Lung (tissue), 12 donors: ENCODE measurements around the gene LTBP2. TPM values are rescaled to one million over a fixed set of nuclear protein-coding genes. Genes with fewer than 3 reads are reported as not detected.

Experiments
- ATAC-seq: fragments of 200-7000 bp; cut with Tn5 transposase; one replicate; pipeline ENCODE4 v1.9.1; 2020; ENCODE audit warnings: moderate number of reproducible peaks; ENCODE audit not compliant: insufficient read depth, low FRiP score
- DNase-seq, 3 donors: peaks; one replicate each; pipeline ENCODE4 v3.0.0-alpha.2; 2013 to 2017
- H3K27ac ChIP-seq, 2 donors: one replicate each; pipeline ENCODE4 v1.5.1; 2013; ENCODE audit warnings: mild to moderate bottlenecking in 2 of 2, moderate library complexity in 2 of 2, control low read depth in 1 of 2, inconsistent platforms in 1 of 2, low read depth in 1 of 2, low read length in 1 of 2
- H3K27me3 ChIP-seq, 3 donors: one replicate each; pipeline ENCODE4 v1.5.1; 2013; ENCODE audit warnings: low read length in 2 of 3; ENCODE audit not compliant: control insufficient read depth in 3 of 3, insufficient read depth in 3 of 3
- H3K36me3 ChIP-seq, 4 donors: one replicate each; pipeline ENCODE4 v1.5.1; 2013; ENCODE audit warnings: low read length in 4 of 4, mild to moderate bottlenecking in 1 of 4, moderate library complexity in 1 of 4; ENCODE audit not compliant: control insufficient read depth in 4 of 4, insufficient read depth in 4 of 4
- H3K4me1 ChIP-seq, 5 donors: one replicate each; pipeline ENCODE4 v1.5.1; 2013; ENCODE audit warnings: low read length in 5 of 5, mild to moderate bottlenecking in 2 of 5, moderate library complexity in 1 of 5; ENCODE audit not compliant: control insufficient read depth in 5 of 5, insufficient read depth in 5 of 5
- H3K4me3 ChIP-seq: one replicate; pipeline ENCODE4 v1.5.1; 2013; ENCODE audit warnings: mild to moderate bottlenecking, control low read depth, moderate library complexity
- H3K9ac ChIP-seq, 2 donors: one replicate each; pipeline ENCODE4 v1.5.1; 2013; ENCODE audit warnings: low read length in 2 of 2, control low read depth in 1 of 2; ENCODE audit not compliant: insufficient read depth in 1 of 2
- H3K9me3 ChIP-seq, 4 donors: one replicate each; pipeline ENCODE4 v1.5.1; 2013; ENCODE audit warnings: low read length in 3 of 4, mild to moderate bottlenecking in 1 of 4, moderate library complexity in 1 of 4; ENCODE audit not compliant: control insufficient read depth in 4 of 4, insufficient read depth in 3 of 4
- WGBS, 2 donors: extraction: QIAGEN DNeasy Blood & Tissue Kit; methylation state at CpG; one replicate each; pipeline ENCODE4 v1.1.7; 2013; 5-methylcytosine and 5-hydroxymethylcytosine counted together
- polyA plus RNA-seq, 2 donors: library from polyadenylated mRNA; stranded (reverse); fragments of 200-250 nt; gene quantifications; one replicate each; pipeline ENCODE4 v1.2.1, GENCODE V29; 2013
- total RNA-seq, 2 donors: library from RNA; depleted of rRNA in 1 of 2; stranded (reverse); fragments of >200 nt in 1 of 2; gene quantifications; one replicate each; pipeline ENCODE4 v1.2.1, GENCODE V29; 2014 to 2021
- TF ChIP-seq, protein P1 (sequence below): IDR thresholded peaks from 2 replicates; pipeline ENCODE4 v1.5.1; 2012; ENCODE audit warnings: mild to moderate bottlenecking; ENCODE audit errors: control extremely low read depth, extremely low read depth
- donor health status: control.
- donor health status: control.
- donor health status: Bipolar disorder and iron deficiency.
- donor health status: healthy.
- donor health status: DM: yes; HTN: yes; CAD: no.

Gene LTBP2
- total and polyA plus RNA-seq, 4 donors: 13.2 to 78.4 (median 25.8) TPM

DNA sequence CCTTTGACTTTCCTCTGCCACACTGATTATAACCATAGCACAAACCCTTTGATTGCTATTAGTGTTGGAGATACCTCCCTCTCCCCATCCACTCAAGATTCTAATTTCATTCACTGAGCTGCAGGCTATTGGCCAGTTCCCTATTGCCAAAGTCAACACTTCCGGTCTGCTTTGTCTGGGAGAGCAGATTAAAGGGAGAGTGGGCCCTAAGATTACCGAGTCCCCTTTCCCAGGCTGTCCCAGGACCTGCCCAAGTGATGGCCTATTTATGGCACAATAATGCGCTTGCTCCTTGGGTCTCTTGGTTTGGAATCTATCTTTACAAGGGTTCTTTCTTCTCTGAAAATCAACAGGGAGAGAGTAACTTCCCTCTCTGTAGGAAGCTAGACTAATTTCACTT is 42.9 kb upstream of the LTBP2 start:
- H3K4me3 ChIP-seq: no peak overlapping the region
- DNase-seq (no peak), ATAC-seq (no peak)
- 72 to 87% methylated on average over 3 of the region's 3 CpGs for WGBS, 2 donors
- H3K4me1 ChIP-seq: peaks cover 0 to 38% (median 3%) of the 10 kb centered on the region in 5 donors
- TF ChIP-seq, protein P1, sequence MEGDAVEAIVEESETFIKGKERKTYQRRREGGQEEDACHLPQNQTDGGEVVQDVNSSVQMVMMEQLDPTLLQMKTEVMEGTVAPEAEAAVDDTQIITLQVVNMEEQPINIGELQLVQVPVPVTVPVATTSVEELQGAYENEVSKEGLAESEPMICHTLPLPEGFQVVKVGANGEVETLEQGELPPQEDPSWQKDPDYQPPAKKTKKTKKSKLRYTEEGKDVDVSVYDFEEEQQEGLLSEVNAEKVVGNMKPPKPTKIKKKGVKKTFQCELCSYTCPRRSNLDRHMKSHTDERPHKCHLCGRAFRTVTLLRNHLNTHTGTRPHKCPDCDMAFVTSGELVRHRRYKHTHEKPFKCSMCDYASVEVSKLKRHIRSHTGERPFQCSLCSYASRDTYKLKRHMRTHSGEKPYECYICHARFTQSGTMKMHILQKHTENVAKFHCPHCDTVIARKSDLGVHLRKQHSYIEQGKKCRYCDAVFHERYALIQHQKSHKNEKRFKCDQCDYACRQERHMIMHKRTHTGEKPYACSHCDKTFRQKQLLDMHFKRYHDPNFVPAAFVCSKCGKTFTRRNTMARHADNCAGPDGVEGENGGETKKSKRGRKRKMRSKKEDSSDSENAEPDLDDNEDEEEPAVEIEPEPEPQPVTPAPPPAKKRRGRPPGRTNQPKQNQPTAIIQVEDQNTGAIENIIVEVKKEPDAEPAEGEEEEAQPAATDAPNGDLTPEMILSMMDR: no peak
- peak overlapping the region in 1 of 2 donors; percentile 45 for H3K27ac ChIP-seq
- no peaks in the 10 kb centered on the region for H3K9me3 ChIP-seq
- no peaks in the 10 kb centered on the region for H3K27me3 ChIP-seq
- H3K36me3 ChIP-seq: peaks cover 0 to 6% (median 3%) of the 10 kb centered on the region in 4 donors
- H3K9ac ChIP-seq: no peak overlapping the region

- ATAC-seq: no peak
- no peak overlapping the region for H3K9ac ChIP-seq
- no peaks in the 10 kb centered on the region for H3K9me3 ChIP-seq
- H3K4me3 ChIP-seq: no peak overlapping the region
- peak in 2 of 3 donors; percentile 31 to 49 for DNase-seq
- peaks cover 0 to 43% (median 6%) of the 10 kb centered on the region in 5 donors for H3K4me1 ChIP-seq
- no peaks in the 10 kb centered on the region for H3K27me3 ChIP-seq
- H3K27ac ChIP-seq: no peak overlapping the region
- peaks cover 0 to 6% (median 0%) of the 10 kb centered on the region in 4 donors for H3K36me3 ChIP-seq
- 76 to 79% methylated on average over 15 of the region's 15 CpGs for WGBS, 2 donors
- TF ChIP-seq, protein P1: no peak
Measured at GRCh38 chr14:74653386-74654138, 41.5 kb upstream of the LTBP2 start.

DNA sequence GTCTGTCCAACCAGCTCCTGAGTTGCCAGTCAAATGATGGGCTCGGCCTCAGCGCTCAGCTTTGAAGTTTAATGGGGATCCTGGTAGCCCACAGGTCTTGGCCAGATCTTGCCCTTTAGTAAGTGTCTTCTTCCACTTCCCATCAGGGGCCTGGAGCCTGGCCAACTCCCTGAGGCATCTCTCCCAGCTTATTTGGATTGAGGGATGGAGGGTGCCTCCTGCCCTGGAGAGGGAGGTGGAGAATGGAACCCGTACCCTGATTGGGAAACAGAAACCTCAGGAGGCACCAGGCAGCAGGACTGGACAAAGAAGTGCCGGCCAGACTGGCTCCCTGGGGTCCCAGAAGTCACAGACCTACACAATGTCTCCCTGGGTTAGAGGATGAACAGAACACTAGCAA is 40.5 kb upstream of the LTBP2 start:
- Histone ChIP-seq H3K4me1 (peaks cover 0 to 53% (median 9%) of the 10 kb centered on the region in 5 donors), H3K27me3 (no peaks in the 10 kb centered on the region), H3K36me3 (peaks cover 0 to 6% (median 0%) of the 10 kb centered on the region in 4 donors), H3K9ac (no peak overlapping the region), H3K4me3 (no peak overlapping the region), H3K27ac (no peak overlapping the region), H3K9me3 (no peaks in the 10 kb centered on the region)
- ATAC-seq (no peak), DNase-seq (no peak)
- TF ChIP-seq, protein P1: no peak
- WGBS, 2 donors: 68 to 75% methylated on average over 4 of the region's 4 CpGs
